HG03558 (cell line): ENCODE results near the gene TAL1.

ENCODE experiments used
- ATAC-seq: cut with Tn5 transposase; IDR thresholded peaks from one replicate; pipeline ENCODE4 v1.9.1; 2021; ENCODE audit warnings: moderate number of reproducible peaks; ENCODE audit not compliant: unreplicated experiment; ENCODE audit errors: extremely low read depth

Gene TAL1

GRCh38 chr1:47229886-47230691 lies 1.9 kb downstream of the TAL1 start:
- ATAC-seq: no peak

GRCh38 chr1:47229031-47229885 lies 2.8 kb downstream of the TAL1 start:
- no peak for ATAC-seq

GRCh38 chr1:47228644-47229030 lies 3.4 kb downstream of the TAL1 start:
- ATAC-seq: no peak

GRCh38 chr1:47227341-47228232 lies 4.4 kb downstream of the TAL1 start:
- ATAC-seq: no peak

GRCh38 chr1:47226839-47227215 lies 5.2 kb downstream of the TAL1 start:
- ATAC-seq: no peak

GRCh38 chr1:47226121-47226838 lies 5.7 kb downstream of the TAL1 start:
- ATAC-seq: no peak

GRCh38 chr1:47225430-47226100 lies 6.5 kb downstream of the TAL1 start:
- ATAC-seq: no peak

GRCh38 chr1:47224676-47225399 lies 7.2 kb downstream of the TAL1 start:
- ATAC-seq: no peak

- no peak for ATAC-seq
Observed at GRCh38 chr1:47223921-47224675, 7.9 kb downstream of the TAL1 start.

- ATAC-seq: no peak
Observed at GRCh38 chr1:47223174-47223920, 8.7 kb downstream of the TAL1 start.

GRCh38 chr1:47222476-47222875 lies 9.5 kb downstream of the TAL1 start:
- no peak for ATAC-seq

- ATAC-seq: no peak
Observed at GRCh38 chr1:47219590-47220220, 12.3 kb downstream of the TAL1 start.

GRCh38 chr1:47219001-47219400 lies 13.0 kb downstream of the TAL1 start:
- no peak for ATAC-seq

- no peak for ATAC-seq
Observed at GRCh38 chr1:47216278-47217059, 15.6 kb downstream of the TAL1 start.

- no peak for ATAC-seq
Observed at GRCh38 chr1:47215713-47216112, 16.3 kb downstream of the TAL1 start.

GRCh38 chr1:47214549-47214948 lies 17.5 kb downstream of the TAL1 start:
- no peak for ATAC-seq
